Stimulated activated CD8-positive, alpha-beta memory T cell treated with anti-CD3 and anti-CD28 coated beads, Interleukin-4, amount 100 ng/mL, for 1 hour (primary cell): ENCODE measurements around the gene ZIC1.

Source experiments
- DNase-seq, 2 donors: peaks; one replicate each; pipeline ENCODE4 v3.0.0-alpha.2; 2020; ENCODE audit warnings: low read depth in 2 of 2, low spot score in 1 of 2

ZIC1 gene

GRCh38 chr3:147422196-147422595 is 13.0 kb downstream of the ZIC1 start:
- DNase-seq: no peak

GRCh38 chr3:147422601-147423536 is 13.7 kb downstream of the ZIC1 start:
- DNase-seq: no peak

GRCh38 chr3:147423537-147423797 is 14.3 kb downstream of the ZIC1 start:
- DNase-seq: no peak

DNA sequence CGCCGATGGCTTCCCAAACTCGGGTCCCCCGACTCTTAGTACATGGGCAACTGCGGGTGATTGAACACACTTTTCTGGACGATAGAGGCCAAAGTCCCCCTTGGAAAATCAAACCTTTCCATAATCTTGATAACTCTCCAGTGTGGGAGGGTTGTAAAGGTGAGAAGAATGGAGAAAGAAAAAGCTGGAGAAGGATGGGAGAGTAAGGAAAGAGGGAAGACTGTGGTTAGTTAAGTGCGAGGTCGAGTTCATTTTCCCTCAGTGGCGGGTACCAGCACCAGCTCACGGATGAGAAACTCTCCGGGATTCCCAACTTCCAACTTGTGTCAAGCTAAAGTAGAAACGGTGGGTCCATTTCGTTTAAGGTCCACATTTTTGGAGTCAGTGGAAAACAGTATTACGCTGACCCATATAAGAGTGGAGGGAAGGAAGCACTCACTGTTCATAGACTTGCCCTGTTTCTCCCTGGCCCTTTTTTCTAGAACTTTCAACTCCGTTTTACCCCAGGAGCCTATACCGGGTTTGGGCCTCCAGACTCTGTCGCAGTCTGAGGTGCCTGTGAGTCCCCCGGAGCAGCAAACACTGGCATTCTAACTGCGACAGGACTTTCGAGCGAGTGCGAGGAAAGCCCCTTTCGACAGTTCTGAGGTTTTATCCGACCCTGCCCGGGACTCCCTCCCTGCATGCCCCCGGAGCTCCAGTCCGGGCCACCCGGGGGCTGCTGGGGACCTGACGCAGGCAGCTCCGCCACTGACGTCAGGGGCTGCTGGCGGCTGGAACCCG is 14.8 kb downstream of the ZIC1 start:
- DNase-seq: no peak

- DNase-seq: no peak
Observed at GRCh38 chr3:147424581-147425387, 15.6 kb downstream of the ZIC1 start.

- no peak for DNase-seq
Observed at GRCh38 chr3:147425388-147425850, 16.3 kb downstream of the ZIC1 start.

DNA sequence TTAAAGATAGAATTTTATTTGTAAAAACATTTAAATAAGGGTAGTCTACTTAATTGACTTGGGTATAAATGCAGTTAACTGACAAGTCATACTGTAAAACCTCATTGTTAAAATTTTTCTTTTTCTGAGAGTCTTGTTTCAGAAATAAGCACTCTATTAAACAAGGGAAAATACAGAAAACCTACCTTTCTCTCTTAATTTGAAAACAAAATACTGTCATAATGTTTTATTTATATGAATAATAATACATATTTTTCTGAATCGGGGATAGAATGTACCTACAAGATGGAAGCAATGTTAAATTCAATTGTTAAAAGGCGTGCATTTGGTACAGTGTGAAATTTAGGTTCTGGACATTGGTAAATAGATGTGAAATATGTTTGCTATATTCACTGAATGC is 17.8 kb downstream of the ZIC1 start:
- no peak for DNase-seq

- no peak for DNase-seq
Observed at GRCh38 chr3:147427746-147428145, 18.6 kb downstream of the ZIC1 start.

DNA sequence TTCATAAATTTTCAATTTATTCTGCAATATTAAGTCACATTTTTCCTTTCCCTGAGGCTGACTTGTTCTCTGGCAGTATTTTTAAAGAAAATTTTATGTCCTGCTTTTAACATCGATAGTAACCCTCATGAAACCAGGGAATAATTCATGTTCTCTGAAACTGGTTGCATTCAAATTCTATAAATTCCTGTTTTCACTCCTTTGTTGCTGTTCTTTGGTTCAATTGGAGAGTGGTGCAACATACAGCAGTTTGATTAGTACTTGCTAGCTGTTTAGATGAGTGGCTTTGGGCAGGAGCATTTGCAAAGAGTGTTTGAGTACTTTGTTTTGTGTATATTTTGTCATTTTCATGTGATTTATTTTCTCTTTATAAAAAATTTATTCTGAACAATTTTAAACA is 19.2 kb downstream of the ZIC1 start:
- DNase-seq: no peak

DNA sequence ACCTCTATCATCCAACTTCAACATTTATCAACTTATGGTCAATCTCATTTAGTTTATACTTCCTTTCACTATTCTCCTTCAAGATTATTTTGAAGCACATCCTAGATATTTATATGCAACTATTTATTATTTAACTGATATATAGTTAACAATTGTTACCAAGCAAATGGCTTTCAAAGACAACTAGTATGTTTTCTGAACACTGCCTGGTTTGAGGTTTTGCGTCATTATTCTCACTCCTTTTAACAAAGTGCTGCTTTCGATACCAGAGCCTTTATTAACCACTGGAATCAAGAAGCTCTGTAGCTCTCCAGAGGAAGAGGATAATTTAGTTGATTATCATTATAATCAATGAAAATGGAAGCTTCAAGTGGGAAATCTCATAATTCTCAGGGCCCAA is 19.6 kb downstream of the ZIC1 start:
- no peak for DNase-seq

DNA sequence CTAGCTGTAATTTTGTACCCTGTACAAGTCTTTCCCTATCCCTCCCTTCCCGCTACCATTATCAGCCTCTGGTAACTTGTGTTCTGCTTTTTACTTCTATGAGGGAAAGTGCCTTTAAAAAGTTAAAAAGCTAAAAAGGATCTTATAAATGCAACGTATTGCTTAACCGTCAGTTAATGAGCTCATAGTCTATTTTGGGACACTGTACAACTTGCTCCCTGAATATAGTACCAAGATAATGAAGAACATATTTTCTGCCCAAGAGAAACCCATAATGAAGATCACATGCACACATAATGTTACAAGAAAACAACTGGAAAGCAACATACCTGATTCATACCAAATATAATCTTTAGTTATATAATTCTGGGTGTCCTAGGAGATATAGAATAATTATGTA is 22.6 kb downstream of the ZIC1 start:
- DNase-seq: no peak

- no peak for DNase-seq
Observed at GRCh38 chr3:147447224-147447623, 38.1 kb downstream of the ZIC1 start.

GRCh38 chr3:147449669-147450068 is 40.5 kb downstream of the ZIC1 start:
- no peak for DNase-seq

DNA sequence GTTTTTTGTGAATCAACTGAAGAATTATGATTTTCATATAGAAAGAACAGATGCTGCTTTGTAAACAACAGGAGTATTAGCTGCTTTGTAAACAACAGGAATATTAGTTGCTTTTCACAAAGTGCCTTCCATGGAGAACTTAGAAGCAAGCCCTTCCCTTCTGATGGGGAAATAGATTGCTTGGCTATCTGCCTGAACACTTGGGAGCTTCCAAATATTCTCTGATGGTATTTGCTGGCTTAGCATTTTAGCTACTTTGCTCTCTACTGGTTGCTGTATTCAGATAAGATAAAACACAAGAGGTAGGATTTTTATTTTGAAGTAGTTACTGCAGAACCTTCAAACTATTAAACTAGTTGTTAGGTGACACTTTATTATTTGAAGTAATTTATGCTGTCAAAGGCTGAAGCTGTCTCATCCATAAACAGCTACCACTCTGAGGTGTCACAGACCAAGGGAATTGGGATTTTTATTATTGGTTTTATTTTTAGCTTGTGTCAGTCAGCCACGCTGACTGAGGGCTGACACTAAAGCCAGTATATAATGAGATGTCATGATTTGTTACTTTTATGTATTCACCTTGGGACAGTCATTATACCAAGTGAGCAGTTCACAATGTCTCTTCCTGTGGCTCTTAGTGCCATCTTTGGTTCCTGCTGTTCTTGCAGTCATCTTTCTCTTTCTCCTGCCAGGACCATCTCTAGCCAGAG is 50.0 kb downstream of the ZIC1 start:
- no peak for DNase-seq

DNA sequence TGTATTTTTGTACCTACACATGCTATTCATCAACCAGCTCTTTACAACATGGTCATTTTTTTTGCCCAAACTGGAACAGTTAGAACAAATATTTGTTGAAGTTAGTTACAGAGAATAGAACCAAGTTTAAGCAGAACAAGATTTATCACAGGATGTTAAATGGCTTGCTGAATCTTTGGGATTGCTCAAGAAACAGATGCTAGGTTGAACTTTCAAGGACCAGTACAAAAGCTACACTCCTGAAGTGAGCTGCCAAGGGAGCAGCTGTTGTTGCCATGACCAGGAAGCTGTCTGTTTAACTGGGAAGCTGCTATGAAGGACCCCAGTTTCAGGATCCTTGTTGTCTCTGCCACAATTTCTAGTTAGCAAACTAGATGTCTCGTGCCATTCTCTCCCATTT is 53.7 kb downstream of the ZIC1 start:
- DNase-seq: no peak
